Measurements from ENCODE around the gene FKBP1A.

- no peak for TF ChIP-seq CTCF (IDR thresholded peaks at IDR 0.05)
- TF ChIP-seq EP300 (IDR thresholded peaks at IDR 0.05) = no peak
Observed at GRCh38 chr20:1377341-1377871, 15.4 kb downstream of the FKBP1A start.

All from stomach (tissue), 4 donors.